HUES48 (cell line): ENCODE results near the gene BCL11B.

Experiments
- H3K27ac ChIP-seq: one replicate; pipeline ENCODE4 v1.7.0; 2013; ENCODE audit warnings: low read depth, low read length, inconsistent platforms
- H3K27me3 ChIP-seq: 2 replicates; pipeline ENCODE4 v1.6.1; 2013; ENCODE audit warnings: mild to moderate bottlenecking, low read length; ENCODE audit not compliant: control insufficient read depth, insufficient read depth
- H3K36me3 ChIP-seq: 2 replicates; pipeline ENCODE4 v1.6.1; 2013; ENCODE audit warnings: low read length; ENCODE audit not compliant: control insufficient read depth, insufficient read depth
- H3K4me1 ChIP-seq: 2 replicates; pipeline ENCODE4 v1.6.1; 2013; ENCODE audit warnings: mild to moderate bottlenecking, low read length; ENCODE audit not compliant: control insufficient read depth, insufficient read depth
- H3K4me3 ChIP-seq: 2 replicates; pipeline ENCODE4 v1.5.1; 2013; ENCODE audit warnings: mild to moderate bottlenecking, low read depth, low read length
- H3K9ac ChIP-seq: 2 replicates; pipeline ENCODE4 v1.6.1; 2013; ENCODE audit warnings: mild to moderate bottlenecking, low read depth, low read length, moderate library complexity
- H3K9me3 ChIP-seq: 2 replicates; pipeline ENCODE4 v1.6.1; 2013; ENCODE audit warnings: low read length; ENCODE audit not compliant: control insufficient read depth, insufficient read depth

BCL11B gene

DNA sequence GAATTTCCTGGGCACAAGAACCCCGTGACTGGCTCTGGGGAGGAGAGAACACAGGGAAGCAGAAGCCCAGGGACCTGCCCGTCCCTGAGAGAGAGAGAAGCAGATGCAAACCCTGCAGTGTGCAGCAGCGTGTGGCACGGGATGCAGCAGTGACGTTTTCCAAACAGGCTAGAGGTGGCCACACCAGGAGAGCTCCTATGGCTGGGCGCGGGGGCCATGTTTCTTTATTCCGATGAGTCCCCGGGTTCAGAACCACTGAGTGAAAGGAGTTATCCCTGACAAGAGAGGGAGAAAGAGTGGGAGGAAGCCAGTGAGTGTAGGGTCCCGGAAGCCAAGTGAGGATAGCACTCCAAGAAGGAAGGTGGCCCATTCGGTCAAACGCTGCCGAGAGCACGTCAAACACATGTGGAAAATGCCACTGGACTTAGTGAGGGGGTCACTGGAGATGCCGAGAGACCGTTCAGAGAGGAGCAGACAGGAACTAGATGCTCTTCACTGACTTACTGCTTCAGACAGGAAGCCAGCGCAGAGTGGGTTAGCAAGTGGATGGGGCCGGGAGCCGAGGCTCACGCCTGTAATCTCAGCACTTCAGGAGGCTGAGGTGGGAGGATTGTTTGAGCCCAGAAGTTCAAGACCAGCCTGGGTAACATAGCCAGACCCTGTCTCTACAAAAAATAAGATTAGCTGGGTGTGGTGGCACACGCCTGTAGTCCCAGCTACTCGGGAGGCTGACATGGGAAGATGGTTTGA, 123.0 kb downstream of the BCL11B start:
- Histone ChIP-seq H3K9me3 (no peaks in the 10 kb centered on the region), H3K9ac (no peak overlapping the region), H3K4me3 (no peak overlapping the region), H3K4me1 (peaks cover 4% of the 10 kb centered on the region; the same call in 1 of the 2 replicates), H3K27me3 (no peaks in the 10 kb centered on the region), H3K27ac (no peak overlapping the region), H3K36me3 (no peaks in the 10 kb centered on the region)

DNA sequence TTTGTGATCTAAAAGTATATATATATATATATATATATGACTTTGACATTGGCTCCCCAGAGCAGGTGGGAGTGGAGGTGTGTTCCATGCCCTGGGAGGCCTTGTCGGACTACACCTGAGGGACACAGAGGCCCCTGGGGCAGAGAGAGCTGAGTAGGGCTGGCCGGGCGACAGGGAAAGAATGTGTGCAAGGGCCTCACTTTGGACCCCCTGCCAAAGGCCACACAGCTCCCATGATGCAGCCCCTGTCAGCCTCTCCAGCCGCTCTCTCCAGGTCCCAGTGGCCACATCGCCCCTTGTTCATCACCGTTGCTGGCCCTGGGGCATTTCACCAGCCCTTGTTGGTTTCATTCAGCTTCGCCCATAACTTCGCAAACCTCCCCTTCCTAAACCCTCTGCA, 123.9 kb downstream of the BCL11B start:
- Histone ChIP-seq H3K27ac (no peak overlapping the region), H3K9ac (no peak overlapping the region), H3K4me1 (peaks cover 10% of the 10 kb centered on the region), H3K9me3 (no peaks in the 10 kb centered on the region), H3K4me3 (no peak overlapping the region), H3K27me3 (no peaks in the 10 kb centered on the region), H3K36me3 (no peaks in the 10 kb centered on the region)

DNA sequence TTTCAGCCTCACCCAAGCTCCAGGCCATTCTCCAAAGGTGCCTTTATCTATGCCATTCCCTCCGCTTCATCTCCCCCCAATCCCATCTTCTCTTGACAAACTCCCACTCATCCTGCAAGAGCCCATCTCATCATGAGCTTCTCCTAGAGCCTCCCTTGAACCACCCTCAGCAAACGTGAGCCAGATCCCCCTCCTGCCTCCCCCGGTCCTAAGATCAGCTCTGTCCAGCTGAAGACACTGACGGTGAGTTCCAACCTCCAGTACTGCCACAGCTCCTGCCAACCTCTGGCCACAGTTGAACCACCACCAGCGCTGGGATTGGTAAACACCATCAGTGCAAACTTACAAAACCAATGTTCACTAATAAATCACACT, 124.6 kb downstream of the BCL11B start:
- H3K4me1 ChIP-seq = peaks cover 13% of the 10 kb centered on the region
- H3K27me3 ChIP-seq = no peaks in the 10 kb centered on the region
- no peak overlapping the region for H3K27ac ChIP-seq
- no peaks in the 10 kb centered on the region for H3K36me3 ChIP-seq
- H3K4me3 ChIP-seq = no peak overlapping the region
- H3K9me3 ChIP-seq = no peaks in the 10 kb centered on the region
- H3K9ac ChIP-seq = no peak overlapping the region

- Histone ChIP-seq H3K4me3 (no peak overlapping the region), H3K4me1 (peaks cover 13% of the 10 kb centered on the region), H3K27ac (no peak overlapping the region), H3K27me3 (no peaks in the 10 kb centered on the region), H3K9me3 (no peaks in the 10 kb centered on the region), H3K36me3 (no peaks in the 10 kb centered on the region), H3K9ac (no peak overlapping the region)
Measured at GRCh38 chr14:99146616-99147365, 125.2 kb downstream of the BCL11B start.

GRCh38 chr14:99145307-99145706, 126.7 kb downstream of the BCL11B start:
- Histone ChIP-seq H3K27me3 (no peaks in the 10 kb centered on the region), H3K9me3 (no peaks in the 10 kb centered on the region), H3K4me1 (peaks cover 13% of the 10 kb centered on the region), H3K9ac (no peak overlapping the region), H3K4me3 (no peak overlapping the region), H3K36me3 (no peaks in the 10 kb centered on the region), H3K27ac (no peak overlapping the region)

DNA sequence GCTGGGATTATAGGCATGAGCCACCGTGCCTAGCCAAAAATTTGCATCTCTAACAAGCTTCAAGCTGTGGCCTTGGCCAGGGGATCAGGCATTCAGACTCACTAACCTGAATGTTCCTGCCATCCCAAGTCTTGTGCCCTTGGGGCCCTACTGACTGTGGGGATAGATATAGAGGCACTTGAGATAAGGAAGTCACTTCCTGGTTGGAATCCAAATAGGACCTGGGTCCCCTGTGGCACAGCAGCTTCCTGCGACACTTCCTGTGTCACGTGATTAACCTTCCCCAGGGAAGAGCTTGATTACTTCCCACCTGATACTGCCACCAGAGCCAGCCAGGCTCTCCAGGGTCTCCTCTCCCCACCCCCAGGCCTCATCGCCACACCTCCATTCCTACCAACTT, 128.2 kb downstream of the BCL11B start:
- Histone ChIP-seq H3K9me3 (no peaks in the 10 kb centered on the region), H3K27ac (no peak overlapping the region), H3K4me3 (no peak overlapping the region), H3K27me3 (no peaks in the 10 kb centered on the region), H3K9ac (no peak overlapping the region), H3K36me3 (no peaks in the 10 kb centered on the region), H3K4me1 (peaks cover 13% of the 10 kb centered on the region)

DNA sequence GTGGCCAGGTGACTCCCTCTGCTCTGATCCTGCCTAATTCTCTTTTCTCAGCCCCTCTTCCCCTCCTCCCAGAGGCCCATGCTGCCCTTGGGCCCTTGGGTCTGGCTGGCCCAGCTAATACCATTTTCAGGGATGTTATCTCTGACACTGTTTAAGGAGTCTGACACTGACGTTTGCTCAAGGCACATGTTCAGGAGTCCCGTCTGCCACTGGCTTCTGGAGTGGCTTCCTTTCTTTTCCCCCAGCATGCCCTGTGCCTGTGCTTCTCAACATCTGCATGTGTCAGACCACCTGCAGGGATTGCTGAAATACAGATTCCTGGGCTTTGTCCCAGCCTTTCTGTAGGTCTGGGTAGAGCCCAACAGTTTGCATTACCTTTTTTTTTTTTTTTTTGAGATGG, 128.9 kb downstream of the BCL11B start:
- H3K27me3 ChIP-seq = no peaks in the 10 kb centered on the region
- no peak overlapping the region for H3K4me3 ChIP-seq
- H3K4me1 ChIP-seq = peaks cover 13% of the 10 kb centered on the region
- no peak overlapping the region for H3K27ac ChIP-seq
- no peak overlapping the region for H3K9ac ChIP-seq
- H3K9me3 ChIP-seq = no peaks in the 10 kb centered on the region
- H3K36me3 ChIP-seq = no peaks in the 10 kb centered on the region

GRCh38 chr14:99141236-99141635, 130.8 kb downstream of the BCL11B start:
- no peaks in the 10 kb centered on the region for H3K9me3 ChIP-seq
- peaks cover 13% of the 10 kb centered on the region for H3K4me1 ChIP-seq
- H3K27me3 ChIP-seq = no peaks in the 10 kb centered on the region
- no peak overlapping the region for H3K9ac ChIP-seq
- no peaks in the 10 kb centered on the region for H3K36me3 ChIP-seq
- H3K4me3 ChIP-seq = no peak overlapping the region
- H3K27ac ChIP-seq = no peak overlapping the region

DNA sequence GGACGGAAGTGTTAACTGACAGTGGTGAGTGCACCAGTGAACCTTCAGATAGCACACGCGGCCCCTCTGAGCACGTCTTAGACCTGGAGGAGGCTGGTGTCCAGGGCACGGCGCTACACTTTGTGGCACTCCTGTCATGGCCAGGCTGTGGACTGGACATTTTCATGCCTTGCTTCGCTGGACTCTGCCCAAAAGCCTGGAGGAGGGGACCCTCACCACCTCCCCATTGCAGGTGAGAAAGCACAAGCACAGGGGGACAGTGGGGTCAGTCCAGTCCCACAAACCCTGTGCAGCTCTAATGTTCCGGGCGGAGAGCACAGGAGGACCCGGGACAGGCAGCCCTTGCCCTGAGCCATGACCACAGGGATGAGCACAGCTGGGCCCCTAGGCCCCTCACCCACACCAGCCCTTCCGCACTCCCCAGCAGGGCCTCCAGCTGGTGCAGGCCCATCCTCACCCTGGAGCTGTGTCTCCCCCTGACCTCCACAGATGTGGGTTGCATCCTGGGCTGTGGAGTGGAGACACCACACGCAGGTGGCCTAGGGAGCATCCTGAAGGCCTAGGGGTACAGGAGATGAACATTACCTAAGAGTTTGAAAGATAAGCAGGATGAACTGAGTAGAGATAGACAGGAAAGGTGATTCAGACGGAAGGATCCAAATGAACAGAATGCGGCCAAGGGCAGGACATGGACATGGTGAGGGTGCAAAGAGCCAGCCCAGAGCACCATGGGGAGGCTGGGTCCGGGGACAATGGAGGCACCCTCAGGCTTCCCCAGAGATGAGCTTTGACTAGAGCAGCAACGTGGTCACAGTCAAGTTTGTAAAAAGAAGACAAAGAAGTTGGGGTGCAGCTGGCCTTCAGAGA, 132.8 kb downstream of the BCL11B start:
- H3K27me3 ChIP-seq = no peaks in the 10 kb centered on the region
- no peaks in the 10 kb centered on the region for H3K36me3 ChIP-seq
- H3K4me1 ChIP-seq = peaks cover 11% of the 10 kb centered on the region
- H3K9ac ChIP-seq = no peak overlapping the region
- no peak overlapping the region for H3K27ac ChIP-seq
- H3K9me3 ChIP-seq = no peaks in the 10 kb centered on the region
- H3K4me3 ChIP-seq = no peak overlapping the region

GRCh38 chr14:99137913-99138571, 134.0 kb downstream of the BCL11B start:
- Histone ChIP-seq H3K27ac (no peak overlapping the region), H3K9me3 (no peaks in the 10 kb centered on the region), H3K9ac (no peak overlapping the region), H3K27me3 (no peaks in the 10 kb centered on the region), H3K36me3 (no peaks in the 10 kb centered on the region), H3K4me1 (peaks cover 10% of the 10 kb centered on the region), H3K4me3 (no peak overlapping the region)
